ENCODE results near the gene UBE3B. TPM values are rescaled to one million over a fixed set of nuclear protein-coding genes. Genes with fewer than 3 reads are reported as not detected.

UBE3B gene
- total RNA-seq, 1 donor from 2014 or later, result 46.4 TPM

DNA sequence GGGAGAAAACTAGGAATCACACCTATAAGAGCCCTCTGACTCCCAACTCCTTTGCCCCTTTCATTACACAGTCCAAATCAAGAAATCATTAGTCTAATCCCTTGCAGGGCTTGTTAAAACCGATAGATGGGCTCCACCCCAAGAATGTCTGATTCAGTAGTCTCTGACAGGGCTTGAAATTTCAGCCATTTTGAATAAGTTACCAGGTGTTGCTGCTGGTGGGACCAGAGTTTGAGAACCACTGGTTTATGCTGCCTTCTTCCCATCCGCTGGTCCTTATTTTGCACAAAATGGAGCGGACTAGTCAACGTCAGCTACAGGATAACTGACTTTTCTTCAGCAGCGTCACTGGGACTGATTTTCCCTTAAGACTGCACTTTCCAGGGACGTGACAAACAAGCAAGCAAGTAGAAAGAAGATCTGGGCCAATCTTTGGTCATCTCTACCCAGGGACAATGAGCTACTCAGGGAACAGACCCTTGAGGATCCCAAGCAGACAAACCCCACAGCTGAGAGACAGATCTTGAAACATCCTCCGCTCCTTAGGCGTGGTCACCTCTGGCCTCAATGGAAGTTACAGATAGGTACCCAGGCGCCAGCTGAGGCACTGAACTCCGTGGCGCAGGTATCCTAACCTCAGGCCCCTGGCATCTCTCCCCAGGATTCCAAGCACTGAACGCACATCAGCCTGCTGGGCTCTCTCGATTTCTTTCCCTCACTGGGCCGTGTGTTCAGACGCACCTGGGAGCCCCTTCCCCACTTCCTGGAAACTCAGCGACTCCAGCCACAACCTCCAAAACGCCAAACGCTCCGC is 1.2 kb upstream of the UBE3B start:
- no peak for DNase-seq (ENCODE audit: low spot score)

GRCh38 chr12:109476807-109477184 is 638 bp upstream of the UBE3B start:
- DNase-seq (ENCODE audit: low spot score), result no peak

- no peak for DNase-seq (ENCODE audit: low spot score)
These were observed 505 bp downstream of the UBE3B start for GRCh38 chr12:109477963-109478315.

DNA sequence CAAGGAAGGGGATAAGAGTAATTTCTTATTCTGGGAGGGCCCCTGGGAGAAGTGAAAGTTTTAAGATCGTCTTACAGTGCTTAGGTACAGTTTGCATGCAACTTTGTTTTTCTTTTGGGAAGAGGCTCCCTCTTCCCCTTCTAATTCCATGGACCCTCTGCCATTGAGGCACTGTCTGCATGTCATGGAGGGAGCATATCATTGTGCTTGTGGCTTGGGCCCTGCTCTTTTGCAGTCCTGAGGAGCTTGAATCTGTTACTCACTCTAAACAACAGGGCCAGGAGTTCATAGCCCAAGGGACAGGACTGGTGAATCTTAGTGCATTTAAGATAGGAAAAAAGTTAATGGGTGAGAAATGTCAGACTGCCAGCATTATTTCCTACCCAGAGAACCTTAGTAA is 2.3 kb downstream of the UBE3B start:
- DNase-seq (ENCODE audit: low spot score), result no peak

DNA sequence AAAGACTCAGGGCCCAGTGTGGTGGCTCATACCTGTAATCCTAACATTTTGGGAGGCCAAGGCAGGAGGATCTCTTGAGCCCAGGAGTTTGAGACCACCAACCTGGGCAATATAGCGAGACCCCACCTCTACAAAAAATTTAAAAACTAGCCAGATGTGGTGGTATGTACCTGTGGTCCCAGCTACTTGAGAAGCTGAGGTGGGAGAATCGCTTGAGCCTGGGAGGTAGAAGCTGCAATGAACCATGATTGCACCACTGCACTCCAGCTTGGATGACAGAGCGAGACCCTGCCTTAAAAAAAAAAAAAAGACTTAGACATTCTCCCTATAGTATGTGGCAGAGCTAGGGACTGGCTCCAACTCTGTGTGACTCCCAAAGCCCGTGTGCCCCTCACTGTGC is 2.9 kb downstream of the UBE3B start:
- DNase-seq (ENCODE audit: low spot score), result no peak

- DNase-seq (ENCODE audit: low spot score), result no peak
These were observed 4.4 kb downstream of the UBE3B start for GRCh38 chr12:109481863-109482262.

DNA sequence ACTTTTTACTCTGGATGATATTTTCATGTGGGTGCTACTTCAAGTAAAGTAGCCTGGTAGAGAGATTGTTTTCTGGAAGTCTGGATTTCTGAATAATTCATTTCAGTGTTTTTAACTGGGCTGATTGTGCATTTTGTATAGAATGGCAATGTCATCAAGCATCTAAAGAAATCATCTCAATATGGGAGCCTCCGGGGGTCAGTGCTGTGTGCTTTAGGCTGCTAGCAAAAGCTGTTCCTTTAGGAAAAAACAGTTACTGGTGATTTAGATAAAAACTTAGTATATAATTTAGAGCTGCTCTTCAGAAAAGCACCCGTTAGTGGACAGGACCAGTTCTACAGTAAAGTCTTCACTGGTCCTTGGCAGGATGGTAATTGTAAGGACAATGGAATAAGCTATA is 5.1 kb downstream of the UBE3B start:
- DNase-seq (ENCODE audit: low spot score), result no peak

- no peak for DNase-seq (ENCODE audit: low spot score)
These were observed 5.5 kb downstream of the UBE3B start for GRCh38 chr12:109482894-109483293.

- DNase-seq (ENCODE audit: low spot score), result no peak
These were observed 5.9 kb downstream of the UBE3B start for GRCh38 chr12:109483346-109483745.

- DNase-seq (ENCODE audit: low spot score), result no peak
These were observed 7.8 kb downstream of the UBE3B start for GRCh38 chr12:109485201-109485600.

GRCh38 chr12:109487181-109488050 is 10.0 kb downstream of the UBE3B start:
- no peak for DNase-seq (ENCODE audit: low spot score)

GRCh38 chr12:109488051-109488665 is 10.7 kb downstream of the UBE3B start:
- DNase-seq (ENCODE audit: low spot score), result no peak

GRCh38 chr12:109489016-109489954 is 11.9 kb downstream of the UBE3B start:
- no peak for DNase-seq (ENCODE audit: low spot score)

- no peak for DNase-seq (ENCODE audit: low spot score)
These were observed 12.6 kb downstream of the UBE3B start for GRCh38 chr12:109489955-109490565.

GRCh38 chr12:109491671-109492070 is 14.2 kb downstream of the UBE3B start:
- no peak for DNase-seq (ENCODE audit: low spot score)

DNA sequence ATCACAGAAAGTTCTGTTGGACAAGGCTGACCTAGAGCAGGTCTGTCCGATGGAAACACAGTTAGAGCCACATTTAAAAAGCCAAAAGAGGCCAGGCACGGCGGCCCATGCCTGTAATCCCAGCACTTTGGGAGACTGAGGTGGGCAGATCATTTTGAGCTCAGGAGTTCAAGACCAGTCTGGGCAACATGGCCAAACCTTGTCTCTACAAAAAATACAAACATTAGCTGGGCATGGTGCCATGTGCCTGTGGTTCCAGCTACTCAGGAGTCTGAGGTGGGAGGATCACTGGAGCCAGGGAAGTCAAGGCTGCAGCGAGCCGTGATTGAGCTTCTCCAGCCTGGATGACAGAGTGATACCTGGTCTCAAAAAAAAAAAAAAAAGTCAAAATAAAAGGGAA is 14.9 kb downstream of the UBE3B start:
- DNase-seq (ENCODE audit: low spot score), result no peak

- DNase-seq (ENCODE audit: low spot score), result no peak
These were observed 15.7 kb downstream of the UBE3B start for GRCh38 chr12:109493090-109493489.

DNA sequence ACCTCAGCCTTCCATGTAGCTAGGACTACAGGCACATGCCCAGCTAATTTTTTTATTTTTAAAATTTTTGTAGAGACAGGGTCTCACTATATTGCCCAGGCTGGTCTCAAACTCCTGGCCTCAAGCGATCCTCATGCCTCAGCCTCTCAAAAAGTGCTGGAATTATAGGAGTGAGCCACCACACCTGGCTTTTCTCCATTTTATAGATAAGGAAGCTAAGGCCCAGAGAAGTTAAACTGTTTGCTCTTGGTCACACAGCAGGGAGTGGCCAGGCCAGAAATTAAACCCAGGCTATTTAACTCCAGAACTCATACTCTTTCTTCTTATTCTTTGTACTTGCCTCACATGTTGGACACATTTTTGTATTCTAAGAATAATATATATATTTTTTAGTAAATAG is 16.5 kb downstream of the UBE3B start:
- no peak for DNase-seq (ENCODE audit: low spot score)

DNA sequence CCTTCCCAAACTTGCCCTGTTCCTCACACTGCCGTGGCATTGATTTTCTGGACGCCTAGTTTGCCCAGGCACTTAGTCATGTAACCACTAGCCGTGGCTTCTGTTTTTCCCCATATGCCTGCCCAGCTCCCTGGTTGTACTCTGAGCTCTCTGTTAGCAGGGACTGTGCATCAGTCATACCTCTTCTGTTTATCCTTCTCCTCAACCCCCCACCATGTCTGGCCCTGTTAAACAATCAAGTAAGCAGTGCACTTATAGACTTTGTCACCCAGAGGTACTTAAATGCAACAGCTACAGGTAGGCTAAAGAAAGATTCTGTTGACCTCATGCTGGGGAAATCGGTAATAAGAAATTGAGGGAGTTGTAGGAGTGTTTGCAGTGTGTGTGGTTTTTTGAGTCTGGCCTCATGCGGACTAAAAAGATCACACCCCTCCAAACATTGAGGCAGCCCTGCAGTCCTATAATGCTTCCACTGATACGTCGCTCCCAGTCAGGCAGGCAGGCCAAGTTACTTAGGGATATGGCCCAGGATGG is 17.0 kb downstream of the UBE3B start:
- no peak for DNase-seq (ENCODE audit: low spot score)

DNA sequence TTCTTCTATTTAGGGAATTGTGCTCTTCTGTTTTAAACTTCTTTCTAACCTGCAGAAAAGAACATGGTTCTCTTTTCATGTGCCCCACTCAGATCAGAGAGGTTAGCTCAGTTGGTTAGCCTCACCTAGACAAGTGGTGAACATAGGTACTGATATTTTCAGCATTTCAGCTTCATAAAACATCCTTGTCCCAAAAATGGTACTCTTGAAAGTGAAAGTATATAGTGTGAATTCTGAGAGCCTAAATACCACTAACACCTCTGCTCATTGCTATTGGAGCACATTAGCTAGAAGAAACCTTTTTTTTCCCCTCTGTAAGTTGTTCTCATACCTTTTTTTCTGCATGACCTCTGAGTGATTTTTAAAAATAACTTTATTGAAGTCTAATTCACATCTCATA is 17.6 kb downstream of the UBE3B start:
- no peak for DNase-seq (ENCODE audit: low spot score)

DNA sequence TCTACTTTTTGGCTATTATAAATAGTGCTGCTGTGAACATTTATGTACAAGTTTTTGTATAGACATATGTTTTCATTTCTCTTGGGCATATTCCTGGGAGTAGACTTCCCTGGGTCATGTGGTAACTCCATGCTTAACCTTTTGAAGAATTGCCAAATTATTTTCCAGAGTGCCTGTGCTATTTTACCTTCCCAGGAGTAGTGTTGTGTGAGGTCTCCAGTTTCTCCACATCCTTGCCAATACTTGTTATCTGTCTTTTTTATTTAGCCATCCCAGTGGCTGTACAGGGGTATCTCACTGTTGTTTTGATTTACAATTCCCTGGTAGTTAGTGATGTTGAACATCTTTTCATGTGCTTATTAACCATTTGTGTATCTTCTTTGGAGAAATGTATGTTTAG is 18.9 kb downstream of the UBE3B start:
- DNase-seq (ENCODE audit: low spot score), result no peak
